ENCODE data around the gene ETV6. TPM values are rescaled to one million over a fixed set of nuclear protein-coding genes. Genes with fewer than 3 reads are reported as not detected.
"Not testable (repeated sequence)": the region's sequence is repeated elsewhere in the genome, so short reads cannot be mapped to it uniquely, and the experiment has no call there.

The ETV6 gene
- total RNA-seq, 2 experiments from 2014 or later: 43.2 to 47.2 TPM

- CTCF ChIA-PET: interaction anchor here (0.8 kb wide), 1 partner anchor 101 kb away, joined by 3 read pairs; no protein-coding TSS in a partner anchor
- POLR2A ChIA-PET: interaction anchor here (1.4 to 1.6 kb wide), 2 partner anchors 12 to 108 kb away, joined by 4 to 12 read pairs; no protein-coding TSS in a partner anchor
These were observed 252.4 kb downstream of the ETV6 start for GRCh38 chr12:11901701-11902524.

GRCh38 chr12:11902525-11902875, 253.0 kb downstream of the ETV6 start:
- ChIA-PET CTCF (interaction anchor here (0.8 kb wide), 1 partner anchor 101 kb away, joined by 3 read pairs; no protein-coding TSS in a partner anchor), POLR2A (interaction anchor here (1.4 to 1.6 kb wide), 2 partner anchors 13 to 107 kb away, joined by 4 to 12 read pairs; no protein-coding TSS in a partner anchor)

- ChIA-PET POLR2A (no interaction called here), CTCF (no interaction called here)
These were observed 254.7 kb downstream of the ETV6 start for GRCh38 chr12:11904124-11904523.

- POLR2A ChIA-PET: no interaction called here
- CTCF ChIA-PET: no interaction called here
These were observed 256.1 kb downstream of the ETV6 start for GRCh38 chr12:11905534-11905933.

GRCh38 chr12:11906286-11906935, 256.9 kb downstream of the ETV6 start:
- CTCF ChIA-PET: no interaction called here
- POLR2A ChIA-PET: no interaction called here

GRCh38 chr12:11907625-11908024, 258.2 kb downstream of the ETV6 start:
- POLR2A ChIA-PET: no interaction called here
- CTCF ChIA-PET: no interaction called here

- CTCF ChIA-PET: interaction anchor here (0.6 kb wide), 1 partner anchor 18 kb away, joined by 4 read pairs; no protein-coding TSS in a partner anchor
- POLR2A ChIA-PET: not testable (repeated sequence)
These were observed 259.9 kb downstream of the ETV6 start for GRCh38 chr12:11909406-11909805.

- ChIA-PET CTCF (no interaction called here), POLR2A (no interaction called here)
These were observed 266.6 kb downstream of the ETV6 start for GRCh38 chr12:11916113-11916512.

- POLR2A ChIA-PET: no interaction called here
- CTCF ChIA-PET: no interaction called here
These were observed 267.3 kb downstream of the ETV6 start for GRCh38 chr12:11916771-11917170.

GRCh38 chr12:11917501-11917900, 268.0 kb downstream of the ETV6 start:
- CTCF ChIA-PET: no interaction called here
- POLR2A ChIA-PET: no interaction called here

- POLR2A ChIA-PET: no interaction called here
- CTCF ChIA-PET: no interaction called here
These were observed 270.8 kb downstream of the ETV6 start for GRCh38 chr12:11920231-11920630.

- ChIA-PET CTCF (no interaction called here), POLR2A (interaction anchor here (0.7 kb wide), 1 partner anchor 58 kb away, joined by 3 read pairs; no protein-coding TSS in a partner anchor)
These were observed 272.9 kb downstream of the ETV6 start for GRCh38 chr12:11922361-11922760.

GRCh38 chr12:11923067-11923466, 273.6 kb downstream of the ETV6 start:
- CTCF ChIA-PET: no interaction called here

GRCh38 chr12:11927286-11927935, 277.9 kb downstream of the ETV6 start:
- ChIA-PET POLR2A (no interaction called here), CTCF (no interaction called here)

More at GRCh38 chr12:11923067-11923466, 273.6 kb downstream of the ETV6 start:
- POLR2A ChIA-PET: interaction anchor here (0.7 kb wide), 1 partner anchor 58 kb away, joined by 3 read pairs; no protein-coding TSS in a partner anchor

GRCh38 chr12:11929714-11930113, 280.2 kb downstream of the ETV6 start:
- ChIA-PET POLR2A (no interaction called here), CTCF (interaction anchor here (0.6 kb wide), 1 partner anchor 15 kb away, joined by 3 read pairs; no protein-coding TSS in a partner anchor)

GRCh38 chr12:11939223-11939622, 289.7 kb downstream of the ETV6 start:
- POLR2A ChIA-PET: no interaction called here
- CTCF ChIA-PET: no interaction called here

GRCh38 chr12:11941606-11942337, 292.3 kb downstream of the ETV6 start:
- CTCF ChIA-PET: no interaction called here
- POLR2A ChIA-PET: no interaction called here

- ChIA-PET CTCF (interaction anchor here (1.1 kb wide), 1 partner anchor 15 kb away, joined by 3 read pairs; no protein-coding TSS in a partner anchor), POLR2A (no interaction called here)
These were observed 294.6 kb downstream of the ETV6 start for GRCh38 chr12:11943919-11944700.

All from activated CD8-positive, alpha-beta memory T cell treated with anti-CD3 and anti-CD28 coated beads for 36 hours (primary cell).